GM21786 (cell line): Measurements from ENCODE around the gene IL17RA.

ENCODE experiments used
- ATAC-seq: cut with Tn5 transposase; IDR thresholded peaks from one replicate; pipeline ENCODE4 v1.9.1; 2021; ENCODE audit not compliant: unreplicated experiment

Gene IL17RA

DNA sequence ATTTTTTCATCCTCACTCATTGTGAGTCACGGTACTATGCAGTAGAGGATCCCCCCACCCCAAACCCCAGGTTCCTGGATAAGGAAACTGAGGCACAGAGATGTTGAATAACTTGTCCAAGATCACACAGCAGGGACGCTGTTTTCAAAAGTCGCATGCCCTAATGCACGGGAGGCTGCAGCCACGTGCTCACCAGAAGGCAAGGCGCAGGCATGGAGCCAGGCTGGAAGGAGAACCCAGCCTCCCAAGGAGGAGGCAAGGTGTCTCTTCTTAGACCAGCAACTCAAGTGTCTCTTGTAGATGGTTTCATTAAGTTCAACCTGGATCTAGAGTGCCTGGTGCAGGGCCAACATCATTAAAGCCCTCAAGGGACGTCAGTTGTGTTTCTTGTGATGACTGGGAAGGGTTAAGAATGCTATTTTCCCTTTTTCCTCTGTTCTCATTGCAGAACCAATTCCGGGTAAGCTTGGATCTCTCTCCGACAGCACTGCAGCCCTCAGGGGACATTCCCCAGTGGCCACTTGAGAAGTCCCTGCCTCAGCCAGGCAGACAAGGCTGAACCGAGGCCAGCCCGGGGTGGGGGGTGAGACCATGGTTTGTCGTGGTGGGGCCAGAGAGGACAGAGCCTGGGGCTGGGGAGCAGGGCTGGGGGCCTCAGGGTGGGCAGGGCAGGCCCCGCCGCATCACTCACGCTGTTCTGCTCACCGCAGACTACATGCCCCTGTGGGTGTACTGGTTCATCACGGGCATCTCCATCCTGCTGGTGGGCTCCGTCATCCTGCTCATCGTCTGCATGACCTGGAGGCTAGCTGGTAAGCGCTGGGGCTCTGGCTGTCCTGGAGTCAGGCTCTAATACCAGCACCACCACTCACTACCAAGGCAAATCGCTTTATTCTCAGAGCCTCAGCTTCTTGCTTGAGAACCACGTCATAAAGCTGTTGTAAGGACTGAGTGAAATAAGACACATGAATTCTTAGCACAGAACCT is 20.6 kb downstream of the IL17RA start:
- ATAC-seq = no peak

DNA sequence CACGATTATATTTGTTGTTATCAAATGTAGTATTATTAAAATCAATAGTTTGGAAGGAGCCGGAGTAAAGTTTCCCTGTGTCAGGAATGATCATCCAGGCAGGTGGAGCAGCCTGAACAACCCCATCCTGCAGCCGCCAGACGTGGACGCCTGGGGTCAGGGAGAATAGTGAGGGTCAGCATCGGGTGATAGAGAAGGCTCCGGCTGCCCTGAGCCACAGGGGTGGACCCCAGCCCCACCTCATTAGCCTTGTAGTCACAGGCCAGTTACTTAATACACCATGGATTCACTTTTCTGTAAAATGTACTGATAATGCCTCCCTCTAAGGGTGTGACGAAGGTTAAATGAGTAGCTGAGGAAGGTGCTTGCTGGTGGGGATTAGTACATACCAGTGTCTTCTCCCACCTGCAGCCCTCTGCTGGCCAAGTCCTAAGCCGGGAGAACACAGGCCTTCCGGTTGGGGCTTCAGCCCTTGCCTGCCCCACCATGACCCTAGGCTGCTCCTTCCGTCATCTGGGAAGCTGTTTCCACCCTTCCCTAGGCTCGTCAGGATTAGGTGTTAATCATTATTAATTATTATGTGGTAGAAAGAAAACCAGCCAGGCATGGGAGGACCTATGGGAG is 21.5 kb downstream of the IL17RA start:
- ATAC-seq = no peak

DNA sequence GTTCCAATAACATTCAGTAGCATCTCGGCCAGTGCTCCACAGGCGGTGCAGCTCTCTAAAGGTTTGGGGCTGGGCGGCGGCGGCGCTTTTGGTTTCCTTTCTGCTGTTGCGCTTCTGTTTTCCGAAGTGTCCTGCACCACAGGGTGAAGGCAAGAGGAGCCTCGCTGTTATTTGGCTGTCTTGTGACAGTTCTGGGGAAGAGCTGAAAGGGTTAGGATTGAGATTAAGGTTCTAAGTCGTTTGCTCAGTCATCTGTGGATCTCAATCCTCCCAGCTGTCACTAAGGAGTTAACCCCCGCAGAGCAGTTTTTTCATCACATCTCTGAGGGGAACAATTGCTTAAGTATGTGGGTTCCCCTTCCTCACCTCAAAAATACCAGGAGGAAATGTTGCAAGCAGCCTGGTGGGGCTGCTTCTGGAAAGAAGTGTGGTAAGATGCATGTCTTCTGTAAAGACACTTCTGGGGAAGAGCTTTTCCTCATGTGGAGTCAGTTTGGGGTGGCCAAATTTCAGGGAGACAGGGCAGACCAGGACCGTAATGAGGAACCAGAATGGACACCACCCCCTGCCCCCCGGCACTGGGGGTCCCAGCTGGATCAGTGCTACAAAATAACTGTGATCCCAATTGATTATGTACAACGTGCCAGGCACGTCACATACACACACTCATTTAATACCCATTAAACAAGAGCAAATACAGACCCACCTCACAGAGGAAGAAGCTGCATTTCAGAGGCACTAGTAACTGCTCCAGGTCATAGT is 22.2 kb downstream of the IL17RA start:
- no peak for ATAC-seq

DNA sequence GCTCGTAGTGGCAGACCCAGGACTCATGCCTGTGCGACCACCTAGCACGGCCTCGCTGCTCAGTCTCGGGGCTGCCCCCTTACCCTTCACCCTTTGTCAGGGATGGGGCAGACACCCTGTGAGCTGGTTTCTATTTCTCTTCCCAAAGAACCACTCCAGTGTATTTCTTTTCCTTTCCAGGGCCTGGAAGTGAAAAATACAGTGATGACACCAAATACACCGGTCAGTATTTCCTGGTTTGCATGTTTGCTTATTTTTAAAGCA is 22.7 kb downstream of the IL17RA start:
- no peak for ATAC-seq

DNA sequence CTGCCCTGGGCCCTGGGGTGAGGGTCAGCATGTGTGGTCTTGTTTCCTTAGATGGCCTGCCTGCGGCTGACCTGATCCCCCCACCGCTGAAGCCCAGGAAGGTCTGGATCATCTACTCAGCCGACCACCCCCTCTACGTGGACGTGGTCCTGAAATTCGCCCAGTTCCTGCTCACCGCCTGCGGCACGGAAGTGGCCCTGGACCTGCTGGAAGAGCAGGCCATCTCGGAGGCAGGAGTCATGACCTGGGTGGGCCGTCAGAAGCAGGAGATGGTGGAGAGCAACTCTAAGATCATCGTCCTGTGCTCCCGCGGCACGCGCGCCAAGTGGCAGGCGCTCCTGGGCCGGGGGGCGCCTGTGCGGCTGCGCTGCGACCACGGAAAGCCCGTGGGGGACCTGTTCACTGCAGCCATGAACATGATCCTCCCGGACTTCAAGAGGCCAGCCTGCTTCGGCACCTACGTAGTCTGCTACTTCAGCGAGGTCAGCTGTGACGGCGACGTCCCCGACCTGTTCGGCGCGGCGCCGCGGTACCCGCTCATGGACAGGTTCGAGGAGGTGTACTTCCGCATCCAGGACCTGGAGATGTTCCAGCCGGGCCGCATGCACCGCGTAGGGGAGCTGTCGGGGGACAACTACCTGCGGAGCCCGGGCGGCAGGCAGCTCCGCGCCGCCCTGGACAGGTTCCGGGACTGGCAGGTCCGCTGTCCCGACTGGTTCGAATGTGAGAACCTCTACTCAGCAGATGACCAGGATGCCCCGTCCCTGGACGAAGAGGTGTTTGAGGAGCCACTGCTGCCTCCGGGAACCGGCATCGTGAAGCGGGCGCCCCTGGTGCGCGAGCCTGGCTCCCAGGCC is 23.7 kb downstream of the IL17RA start:
- no peak for ATAC-seq

DNA sequence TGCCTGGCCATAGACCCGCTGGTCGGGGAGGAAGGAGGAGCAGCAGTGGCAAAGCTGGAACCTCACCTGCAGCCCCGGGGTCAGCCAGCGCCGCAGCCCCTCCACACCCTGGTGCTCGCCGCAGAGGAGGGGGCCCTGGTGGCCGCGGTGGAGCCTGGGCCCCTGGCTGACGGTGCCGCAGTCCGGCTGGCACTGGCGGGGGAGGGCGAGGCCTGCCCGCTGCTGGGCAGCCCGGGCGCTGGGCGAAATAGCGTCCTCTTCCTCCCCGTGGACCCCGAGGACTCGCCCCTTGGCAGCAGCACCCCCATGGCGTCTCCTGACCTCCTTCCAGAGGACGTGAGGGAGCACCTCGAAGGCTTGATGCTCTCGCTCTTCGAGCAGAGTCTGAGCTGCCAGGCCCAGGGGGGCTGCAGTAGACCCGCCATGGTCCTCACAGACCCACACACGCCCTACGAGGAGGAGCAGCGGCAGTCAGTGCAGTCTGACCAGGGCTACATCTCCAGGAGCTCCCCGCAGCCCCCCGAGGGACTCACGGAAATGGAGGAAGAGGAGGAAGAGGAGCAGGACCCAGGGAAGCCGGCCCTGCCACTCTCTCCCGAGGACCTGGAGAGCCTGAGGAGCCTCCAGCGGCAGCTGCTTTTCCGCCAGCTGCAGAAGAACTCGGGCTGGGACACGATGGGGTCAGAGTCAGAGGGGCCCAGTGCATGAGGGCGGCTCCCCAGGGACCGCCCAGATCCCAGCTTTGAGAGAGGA is 24.5 kb downstream of the IL17RA start:
- ATAC-seq = no peak

DNA sequence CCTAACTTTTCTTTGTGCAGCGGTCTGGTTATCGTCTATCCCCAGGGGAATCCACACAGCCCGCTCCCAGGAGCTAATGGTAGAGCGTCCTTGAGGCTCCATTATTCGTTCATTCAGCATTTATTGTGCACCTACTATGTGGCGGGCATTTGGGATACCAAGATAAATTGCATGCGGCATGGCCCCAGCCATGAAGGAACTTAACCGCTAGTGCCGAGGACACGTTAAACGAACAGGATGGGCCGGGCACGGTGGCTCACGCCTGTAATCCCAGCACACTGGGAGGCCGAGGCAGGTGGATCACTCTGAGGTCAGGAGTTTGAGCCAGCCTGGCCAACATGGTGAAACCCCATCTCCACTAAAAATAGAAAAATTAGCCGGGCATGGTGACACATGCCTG is 25.2 kb downstream of the IL17RA start:
- ATAC-seq = no peak

DNA sequence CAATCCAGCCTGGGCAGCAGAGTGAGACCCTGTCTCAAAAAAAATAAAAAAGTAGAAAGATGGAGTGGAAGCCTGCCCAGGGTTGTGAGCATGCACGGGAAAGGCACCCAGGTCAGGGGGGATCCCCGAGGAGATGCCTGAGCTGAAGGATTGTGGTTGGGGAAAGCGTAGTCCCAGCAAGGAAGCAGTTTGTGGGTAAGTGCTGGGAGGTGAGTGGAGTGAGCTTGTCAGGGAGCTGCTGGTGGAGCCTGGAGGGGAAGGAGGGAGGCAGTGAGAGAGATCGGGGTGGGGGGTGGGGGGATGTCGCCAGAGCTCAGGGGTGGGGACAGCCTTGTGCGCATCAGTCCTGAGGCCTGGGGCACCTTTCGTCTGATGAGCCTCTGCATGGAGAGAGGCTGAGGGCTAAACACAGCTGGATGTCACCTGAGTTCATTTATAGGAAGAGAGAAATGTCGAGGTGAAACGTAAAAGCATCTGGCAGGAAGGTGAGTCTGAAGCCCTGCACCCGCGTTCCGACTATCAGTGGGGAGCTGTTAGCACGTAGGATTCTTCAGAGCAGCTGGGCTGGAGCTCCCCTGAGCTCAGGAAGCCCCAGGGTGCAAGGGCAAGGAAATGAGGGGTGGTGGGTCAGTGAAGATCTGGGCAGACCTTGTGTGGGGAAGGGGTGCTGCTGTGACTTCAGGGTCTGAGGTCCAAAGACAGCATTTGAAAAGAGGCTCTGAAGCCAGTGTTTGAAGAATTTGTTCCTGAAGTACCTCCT is 26.2 kb downstream of the IL17RA start:
- ATAC-seq = no peak

DNA sequence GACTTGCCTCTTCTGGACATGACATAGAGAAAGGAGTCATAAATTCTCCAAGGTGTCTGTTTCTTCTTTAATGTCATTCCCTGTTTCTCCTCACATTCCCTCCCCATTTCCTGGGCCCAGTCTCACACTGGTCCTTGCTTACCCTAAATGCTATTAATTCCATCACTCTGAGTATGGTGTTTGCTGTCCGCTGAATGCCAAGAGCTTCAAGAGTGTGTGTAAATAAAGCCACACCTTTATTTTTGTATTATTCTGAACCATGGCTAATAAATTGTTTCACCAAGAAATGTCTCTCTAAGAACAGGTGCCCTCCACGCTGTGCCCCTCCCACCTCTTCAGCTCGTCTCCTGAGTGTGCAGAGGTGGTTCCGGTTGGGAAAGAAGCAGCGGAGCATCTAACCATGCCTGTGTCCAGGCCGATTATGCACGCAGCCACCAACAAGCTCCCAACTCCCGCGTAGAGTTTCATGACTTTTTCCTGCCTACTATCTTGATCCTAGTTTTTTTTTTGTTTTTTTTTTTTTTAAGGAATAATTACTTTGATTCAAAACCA is 27.8 kb downstream of the IL17RA start:
- no peak for ATAC-seq

DNA sequence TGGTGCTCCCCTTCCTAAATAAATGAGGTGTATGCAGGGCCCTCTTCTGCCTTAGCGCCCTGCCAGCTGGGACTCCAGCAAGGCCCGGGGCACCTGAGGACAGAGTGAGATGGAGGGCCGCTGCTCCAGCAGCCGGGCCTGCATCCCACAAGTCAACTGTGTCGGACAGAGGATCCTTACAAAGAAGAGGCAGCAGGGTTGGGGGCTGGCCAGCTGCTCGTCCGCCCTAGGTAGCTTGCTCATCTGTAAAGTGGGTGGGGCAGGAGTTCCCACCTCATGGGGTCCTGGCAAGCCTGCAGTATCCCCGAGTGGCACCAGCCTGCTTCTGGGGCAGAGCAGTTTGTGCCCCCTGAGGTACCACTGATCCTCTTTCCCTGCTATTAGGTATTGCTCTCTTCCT is 28.8 kb downstream of the IL17RA start:
- ATAC-seq = no peak

DNA sequence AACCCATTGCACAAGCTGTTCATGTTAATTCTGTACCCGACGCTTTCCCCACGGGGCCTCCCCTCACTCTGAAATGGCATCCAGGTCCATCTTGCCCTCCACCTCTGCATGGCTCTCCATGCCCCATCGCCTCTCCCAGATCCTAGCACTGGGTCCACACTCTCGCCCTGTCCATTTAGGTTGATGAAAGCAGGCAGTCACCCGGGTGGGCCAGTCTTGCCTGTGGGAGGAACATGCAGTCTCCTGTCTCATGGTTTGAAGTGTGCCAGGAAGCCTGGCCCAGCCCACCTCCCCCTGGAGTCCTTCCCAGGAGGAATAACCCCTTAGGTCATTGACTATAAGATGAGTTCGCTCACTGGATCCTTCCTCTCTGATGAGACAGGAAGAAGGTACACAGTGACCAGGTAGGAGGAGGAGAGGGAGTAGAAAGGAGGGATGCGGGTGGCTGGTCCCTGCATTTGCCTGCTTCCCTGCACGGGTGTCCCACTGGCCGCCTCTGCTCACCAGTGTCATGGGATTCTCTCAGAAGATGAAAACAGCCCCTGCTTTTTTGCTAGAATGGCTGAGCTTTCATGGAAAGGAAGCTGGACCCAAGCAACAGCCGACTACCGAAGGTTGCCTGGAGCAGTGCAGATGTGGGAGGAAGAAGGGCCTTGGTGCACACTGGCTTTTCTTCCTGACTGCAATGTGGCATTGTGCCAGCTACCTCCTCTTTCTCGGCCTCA is 29.5 kb downstream of the IL17RA start:
- ATAC-seq = no peak

DNA sequence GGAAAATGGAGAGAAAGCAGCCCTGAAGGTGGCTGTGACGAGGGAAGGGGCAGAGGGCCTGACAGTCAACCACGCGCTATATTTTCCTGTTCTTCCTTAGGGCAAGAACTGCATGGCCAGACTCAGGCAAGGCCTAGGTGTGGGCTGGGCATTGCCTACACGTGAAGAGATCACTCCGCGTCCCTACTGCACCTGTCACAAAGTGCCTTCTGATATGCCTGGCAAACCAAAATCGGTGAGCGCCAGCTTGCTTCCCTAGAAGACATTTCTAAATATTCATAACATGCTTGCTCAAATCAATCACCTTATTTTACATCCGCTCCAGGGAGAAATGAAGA is 30.1 kb downstream of the IL17RA start:
- no peak for ATAC-seq

DNA sequence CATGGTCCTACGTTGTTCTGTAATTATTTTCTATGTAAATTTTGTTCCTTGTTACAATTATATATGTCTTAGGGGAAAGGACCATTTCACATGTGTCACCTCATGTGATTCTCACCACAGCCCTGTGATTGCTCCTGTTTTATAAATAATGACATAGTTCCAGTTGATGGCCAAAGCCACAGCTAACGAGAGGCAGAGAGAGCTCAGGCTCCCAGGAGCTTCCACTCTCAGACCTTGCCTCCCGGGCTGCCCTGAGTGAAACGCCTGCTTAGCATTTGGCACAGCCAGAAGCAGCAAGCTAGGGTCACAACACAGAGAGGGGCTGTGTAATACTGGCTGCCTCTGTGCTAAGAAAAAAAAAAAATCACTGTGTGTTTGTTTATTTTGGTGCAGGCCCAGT is 30.4 kb downstream of the IL17RA start:
- ATAC-seq = no peak

DNA sequence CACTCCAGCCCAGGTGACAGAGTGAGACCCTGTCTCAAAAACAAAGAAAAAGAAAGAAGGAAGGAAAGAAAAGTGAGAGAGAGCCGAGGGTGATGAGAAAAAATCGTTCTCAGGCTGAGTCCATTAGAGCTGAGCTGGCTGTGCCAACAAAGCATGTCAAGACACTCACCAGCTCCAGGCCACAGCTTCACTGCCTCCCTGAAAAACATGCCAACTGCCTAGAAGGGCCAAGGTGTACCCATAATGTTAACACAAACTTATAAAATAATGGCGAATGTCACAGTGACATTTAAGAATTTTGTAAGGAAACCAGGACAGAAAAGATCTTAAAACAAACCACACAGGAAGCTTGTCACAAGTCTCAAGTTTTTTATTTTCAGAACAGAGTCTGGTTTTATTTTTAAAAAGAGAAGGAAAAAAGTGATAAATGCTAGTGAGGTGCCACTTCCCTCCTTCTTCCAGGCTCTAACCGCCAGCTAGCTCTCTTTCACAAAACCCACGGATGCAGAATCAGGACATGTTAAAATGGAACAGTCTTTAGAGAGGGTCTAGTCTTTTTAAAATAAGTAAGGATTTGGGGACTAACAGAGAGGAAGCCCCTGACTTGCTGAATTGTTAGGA is 31.3 kb downstream of the IL17RA start:
- no peak for ATAC-seq

DNA sequence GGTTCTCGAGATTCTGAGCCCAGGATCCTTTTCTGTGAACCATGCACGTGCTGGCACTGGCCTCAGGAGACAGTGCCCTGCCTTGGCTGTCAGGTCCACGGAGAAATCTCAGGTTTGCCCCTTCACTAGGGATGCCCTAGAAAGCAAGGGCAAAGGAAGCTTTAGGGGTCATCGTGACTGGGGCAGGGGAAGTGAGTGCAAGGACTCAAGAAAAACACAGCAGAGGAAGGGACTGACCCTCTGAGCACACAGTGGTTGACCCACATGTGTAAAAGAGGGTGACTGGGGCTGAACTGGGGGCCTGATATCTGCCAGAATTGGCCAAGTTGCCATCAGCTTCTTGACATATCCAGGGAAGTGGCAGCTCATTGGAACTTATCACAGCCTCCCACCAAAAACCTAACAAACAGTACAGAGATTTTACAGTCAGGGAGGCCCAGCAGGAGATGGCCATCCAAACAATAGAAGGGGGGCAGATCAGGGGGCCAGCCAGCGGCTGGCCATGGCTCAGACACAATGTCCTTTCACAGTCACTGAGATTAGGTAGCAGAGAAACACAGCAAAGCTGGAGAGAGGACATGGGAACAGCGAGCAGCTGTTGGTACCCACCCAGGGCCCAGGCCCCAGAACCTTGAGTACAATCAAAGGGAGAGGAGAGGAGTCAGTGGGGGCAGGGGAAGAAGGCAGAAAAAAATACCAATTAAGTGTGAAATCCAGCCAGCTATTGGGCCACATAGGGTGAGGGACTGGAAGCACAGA is 32.0 kb downstream of the IL17RA start:
- ATAC-seq = no peak

DNA sequence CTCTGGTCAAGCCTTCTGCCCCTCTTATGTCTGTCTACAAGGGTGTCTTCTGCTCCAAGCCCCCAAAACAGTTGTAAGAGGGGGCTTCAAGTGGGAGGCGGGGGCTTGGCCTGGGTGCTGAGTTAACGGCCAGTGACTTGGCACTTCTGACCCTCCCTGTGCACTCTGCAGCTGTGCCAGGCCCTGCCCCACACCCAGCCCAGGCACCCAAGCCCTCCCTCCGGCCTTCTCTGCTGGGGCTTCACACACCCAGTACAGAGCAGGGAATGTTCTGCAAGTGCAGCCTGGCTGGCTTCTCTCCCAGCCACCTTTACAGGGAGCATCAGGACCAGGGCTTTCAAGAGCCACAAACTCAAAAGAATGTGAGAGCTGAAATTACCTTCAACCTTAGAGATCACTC is 32.6 kb downstream of the IL17RA start:
- ATAC-seq = no peak

DNA sequence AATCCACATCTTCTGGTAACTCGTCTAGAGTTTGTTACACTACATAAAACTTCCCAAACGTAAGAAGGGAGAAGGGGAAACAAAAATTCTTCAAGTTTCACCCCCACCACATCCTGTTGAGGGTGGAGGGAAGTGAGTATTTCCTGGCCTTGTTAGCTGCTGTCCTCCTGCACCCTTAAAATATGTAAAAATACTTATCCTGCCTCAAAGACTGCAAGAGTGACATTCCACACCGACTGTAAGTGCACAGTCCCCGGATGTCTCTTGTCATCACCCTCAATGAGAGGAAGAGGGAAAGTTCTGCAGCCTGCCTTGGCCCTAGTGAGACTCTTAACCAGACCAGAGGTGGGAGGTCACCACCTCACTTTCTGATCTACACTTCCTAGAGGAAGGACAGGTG is 33.1 kb downstream of the IL17RA start:
- ATAC-seq = no peak

DNA sequence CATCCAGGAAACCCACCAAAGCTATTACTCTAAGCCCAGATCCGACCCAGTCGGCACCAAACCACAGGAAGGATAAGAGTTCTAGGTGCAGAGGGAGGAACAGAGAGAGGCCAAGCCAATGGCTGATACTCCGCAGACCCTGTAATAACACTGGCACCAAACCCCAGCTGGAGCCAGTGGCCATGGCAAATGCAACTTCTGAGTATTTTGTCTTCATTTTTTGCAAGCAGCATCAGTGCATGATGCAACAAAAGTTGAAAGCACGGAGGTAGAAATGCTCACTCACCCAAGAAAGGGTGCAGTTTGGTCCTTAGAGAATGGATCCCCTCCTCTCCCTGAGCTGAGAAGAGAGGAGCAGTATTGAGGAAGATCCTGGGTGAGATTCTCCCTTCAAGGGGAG is 33.5 kb downstream of the IL17RA start:
- ATAC-seq = no peak
